Mesenchymal stem cell (in vitro differentiated cells and primary cell): Measurements from ENCODE around the gene TTLL11.

Source experiments
- DNase-seq: peaks from one replicate; pipeline ENCODE4 v3.0.0-alpha.2; 2013
- H2AFZ ChIP-seq: one replicate; pipeline ENCODE4 v1.6.1; 2013; ENCODE audit warnings: low read depth, mild to moderate bottlenecking, control low read depth, inconsistent platforms, low read length, moderate library complexity
- H2AK5ac ChIP-seq: 2 replicates; pipeline ENCODE4 v1.6.1; 2013; ENCODE audit warnings: low read length, moderate library complexity, mild to moderate bottlenecking, inconsistent platforms; ENCODE audit not compliant: severe bottlenecking
- H2BK120ac ChIP-seq: one replicate; pipeline ENCODE4 v1.6.1; 2013; ENCODE audit warnings: low read depth, mild to moderate bottlenecking, inconsistent platforms, low read length, moderate library complexity
- H2BK12ac ChIP-seq, 2 experiments: one replicate each; pipeline ENCODE4 v1.6.1; 2013; ENCODE audit warnings: inconsistent platforms in 2 of 2, low read length in 2 of 2, mild to moderate bottlenecking in 2 of 2, moderate library complexity in 2 of 2, control low read depth in 1 of 2
- H2BK15ac ChIP-seq: one replicate; pipeline ENCODE4 v1.6.1; 2013; ENCODE audit warnings: mild to moderate bottlenecking, low read depth, inconsistent platforms; ENCODE audit not compliant: poor library complexity, severe bottlenecking
- H2BK5ac ChIP-seq: 2 replicates; pipeline ENCODE4 v1.6.1; 2013; ENCODE audit warnings: low read depth, mild to moderate bottlenecking, low read length, control low read depth, inconsistent platforms; ENCODE audit not compliant: poor library complexity, severe bottlenecking
- H3K14ac ChIP-seq, 2 experiments: one replicate each; pipeline ENCODE4 v1.6.1; 2013; ENCODE audit warnings: inconsistent platforms in 2 of 2, low read length in 2 of 2, control low read depth in 1 of 2, mild to moderate bottlenecking in 1 of 2, moderate library complexity in 1 of 2
- H3K18ac ChIP-seq, 2 experiments: one replicate each; pipeline ENCODE4 v1.6.1; 2013; ENCODE audit warnings: inconsistent platforms in 2 of 2, low read length in 2 of 2, control low read depth in 1 of 2, low read depth in 1 of 2, mild to moderate bottlenecking in 1 of 2
- H3K23ac ChIP-seq, 2 experiments: one replicate each; pipeline ENCODE4 v1.6.1; 2013; ENCODE audit warnings: inconsistent platforms in 2 of 2, low read length in 2 of 2, mild to moderate bottlenecking in 2 of 2, moderate library complexity in 2 of 2, control low read depth in 1 of 2
- H3K27ac ChIP-seq: 2 replicates; pipeline ENCODE4 v1.5.1; 2013; ENCODE audit warnings: mild to moderate bottlenecking, moderate library complexity, low read length, control low read depth, inconsistent platforms; ENCODE audit not compliant: poor library complexity, severe bottlenecking
- H3K27me3 ChIP-seq, 2 experiments: 2 replicates each; pipeline versions ENCODE4 v1.6.1 to v1.7.0; 2013; ENCODE audit warnings: low read length in 2 of 2, mild to moderate bottlenecking in 2 of 2, moderate library complexity in 2 of 2, control low read depth in 1 of 2, inconsistent platforms in 1 of 2; ENCODE audit not compliant: control insufficient read depth in 1 of 2, insufficient read depth in 1 of 2
- H3K36me3 ChIP-seq, 2 experiments: 2 replicates each; pipeline versions ENCODE4 v1.6.1 to v1.7.0; 2013; ENCODE audit warnings: low read length in 2 of 2, control low read depth in 1 of 2, inconsistent platforms in 1 of 2, low read depth in 1 of 2, mild to moderate bottlenecking in 1 of 2; ENCODE audit not compliant: insufficient read depth in 2 of 2, control insufficient read depth in 1 of 2
- H3K4ac ChIP-seq, 2 experiments: one replicate each; pipeline ENCODE4 v1.6.1; 2013; ENCODE audit warnings: inconsistent platforms in 2 of 2, low read length in 2 of 2, mild to moderate bottlenecking in 2 of 2, moderate library complexity in 2 of 2, control low read depth in 1 of 2, low read depth in 1 of 2
- H3K4me1 ChIP-seq: 2 replicates; pipeline ENCODE4 v1.6.1; 2013; ENCODE audit warnings: low read depth, low read length, control low read depth; ENCODE audit not compliant: control insufficient read depth, insufficient read depth
- H3K4me2 ChIP-seq: 2 replicates; pipeline ENCODE4 v1.6.1; 2013; ENCODE audit warnings: low read length, mild to moderate bottlenecking, inconsistent platforms; ENCODE audit not compliant: poor library complexity, severe bottlenecking
- H3K4me3 ChIP-seq, 2 experiments: 2 replicates each; pipeline versions ENCODE4 v1.5.1 to v1.7.0; 2013; ENCODE audit warnings: low read length in 2 of 2, mild to moderate bottlenecking in 2 of 2, control low read depth in 1 of 2, low read depth in 1 of 2; ENCODE audit not compliant: insufficient read depth in 1 of 2
- H3K79me1 ChIP-seq: replicated peaks from 2 replicates; pipeline ENCODE4 v1.6.1; 2013; ENCODE audit warnings: mild to moderate bottlenecking, control low read depth, low read length, inconsistent platforms; ENCODE audit not compliant: poor library complexity, severe bottlenecking
- H3K9ac ChIP-seq: 2 replicates; pipeline ENCODE4 v1.7.0; 2013; ENCODE audit warnings: mild to moderate bottlenecking, low read length, moderate library complexity
- H3K9me3 ChIP-seq: 2 replicates; pipeline ENCODE4 v1.7.0; 2013; ENCODE audit warnings: mild to moderate bottlenecking, low read length; ENCODE audit not compliant: control insufficient read depth
- H4K8ac ChIP-seq: one replicate; pipeline ENCODE4 v1.6.1; 2013; ENCODE audit warnings: inconsistent platforms, mild to moderate bottlenecking, low read length, moderate library complexity
- H4K91ac ChIP-seq: one replicate; pipeline ENCODE4 v1.6.1; 2013; ENCODE audit warnings: mild to moderate bottlenecking, low read length, inconsistent platforms
- WGBS: methylation state at CpG from one replicate; pipeline ENCODE4 v1.1.7; 2013; ENCODE audit warnings: mixed read lengths; 5-methylcytosine and 5-hydroxymethylcytosine counted together

TTLL11 gene

DNA sequence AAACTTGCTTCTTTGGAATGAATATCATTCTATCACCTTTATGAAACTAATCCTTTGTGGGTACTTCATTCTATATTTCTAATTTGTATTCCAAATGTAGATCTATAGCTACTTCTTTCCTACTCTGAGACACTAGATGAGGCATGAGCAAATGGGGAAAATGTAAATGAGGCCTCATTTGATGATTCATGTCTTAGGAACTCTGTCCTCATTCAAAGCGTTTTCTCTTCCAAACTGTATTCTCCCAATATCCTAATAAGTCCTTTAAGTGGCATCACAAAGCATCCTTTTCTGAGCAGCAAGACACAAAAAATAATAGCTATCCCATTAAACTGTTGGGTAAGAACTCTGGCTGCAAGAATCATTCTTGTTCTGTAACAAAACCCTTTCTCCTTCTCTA is 56.1 kb downstream of the TTLL11 start:
- peak; percentile 49 for DNase-seq
- peaks cover 2% of the 10 kb centered on the region for H3K4me1 ChIP-seq
- no peak overlapping the region for H3K27ac ChIP-seq
- H2BK120ac ChIP-seq, result no peak overlapping the region
- no peak overlapping the region for H3K14ac ChIP-seq
- no peaks in the 10 kb centered on the region for H3K9me3 ChIP-seq
- no peak overlapping the region for H3K23ac ChIP-seq
- no peak overlapping the region for H3K18ac ChIP-seq
- H3K36me3 ChIP-seq, result peaks cover 0 to 9% of the 10 kb centered on the region in 2 experiments
- H4K91ac ChIP-seq, result no peak overlapping the region
- 0% methylated on average over 1 of the region's 1 CpG for WGBS
- no peak overlapping the region for H2BK15ac ChIP-seq
- no peak overlapping the region for H3K9ac ChIP-seq
- no peak overlapping the region for H2BK5ac ChIP-seq
- no peak overlapping the region for H3K4me3 ChIP-seq
- no peak overlapping the region for H2BK12ac ChIP-seq
- H2AFZ ChIP-seq, result no peak overlapping the region
- H4K8ac ChIP-seq, result no peak overlapping the region
- H2AK5ac ChIP-seq, result no peak overlapping the region
- no peak overlapping the region for H3K4me2 ChIP-seq
- no peak overlapping the region for H3K4ac ChIP-seq
- H3K79me1 ChIP-seq, result peaks cover 6% of the 10 kb centered on the region
- H3K27me3 ChIP-seq, result no peaks in the 10 kb centered on the region

DNA sequence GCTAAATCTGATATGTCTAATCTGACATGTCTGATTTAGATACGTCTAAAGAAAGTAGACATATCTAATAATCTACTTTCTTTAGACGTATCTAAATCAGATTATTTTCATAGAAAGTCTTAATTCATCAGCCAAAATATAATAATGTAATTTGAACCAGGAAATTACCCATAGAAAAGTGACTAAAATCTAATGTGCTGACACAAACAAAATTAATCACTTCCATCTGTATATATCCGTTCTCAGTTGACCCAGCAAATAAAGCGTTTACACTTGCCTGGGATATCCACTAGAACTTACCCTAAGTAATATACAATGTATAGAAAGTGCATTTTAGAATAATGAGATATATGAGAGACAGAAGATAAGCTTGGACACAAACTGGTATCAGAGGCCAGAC is 56.7 kb downstream of the TTLL11 start:
- no peaks in the 10 kb centered on the region for H3K27me3 ChIP-seq
- H3K4me1 ChIP-seq, result peaks cover 5% of the 10 kb centered on the region
- H4K91ac ChIP-seq, result no peak overlapping the region
- H2AFZ ChIP-seq, result no peak overlapping the region
- no peak overlapping the region for H2BK120ac ChIP-seq
- H3K27ac ChIP-seq, result no peak overlapping the region
- H3K4me3 ChIP-seq, result no peak overlapping the region
- H3K14ac ChIP-seq, result no peak overlapping the region
- no peak overlapping the region for H3K18ac ChIP-seq
- no peak overlapping the region for H2AK5ac ChIP-seq
- peaks cover 0 to 9% of the 10 kb centered on the region in 2 experiments for H3K36me3 ChIP-seq
- H3K9me3 ChIP-seq, result no peaks in the 10 kb centered on the region
- H2BK15ac ChIP-seq, result no peak overlapping the region
- no peak overlapping the region for H3K4me2 ChIP-seq
- peaks cover 5% of the 10 kb centered on the region for H3K79me1 ChIP-seq
- H3K4ac ChIP-seq, result no peak overlapping the region
- no peak overlapping the region for H4K8ac ChIP-seq
- WGBS, result 100% methylated on average over 1 of the region's 4 CpGs
- H2BK12ac ChIP-seq, result no peak overlapping the region
- no peak overlapping the region for H3K23ac ChIP-seq
- H2BK5ac ChIP-seq, result no peak overlapping the region
- H3K9ac ChIP-seq, result no peak overlapping the region
- no peak for DNase-seq

DNA sequence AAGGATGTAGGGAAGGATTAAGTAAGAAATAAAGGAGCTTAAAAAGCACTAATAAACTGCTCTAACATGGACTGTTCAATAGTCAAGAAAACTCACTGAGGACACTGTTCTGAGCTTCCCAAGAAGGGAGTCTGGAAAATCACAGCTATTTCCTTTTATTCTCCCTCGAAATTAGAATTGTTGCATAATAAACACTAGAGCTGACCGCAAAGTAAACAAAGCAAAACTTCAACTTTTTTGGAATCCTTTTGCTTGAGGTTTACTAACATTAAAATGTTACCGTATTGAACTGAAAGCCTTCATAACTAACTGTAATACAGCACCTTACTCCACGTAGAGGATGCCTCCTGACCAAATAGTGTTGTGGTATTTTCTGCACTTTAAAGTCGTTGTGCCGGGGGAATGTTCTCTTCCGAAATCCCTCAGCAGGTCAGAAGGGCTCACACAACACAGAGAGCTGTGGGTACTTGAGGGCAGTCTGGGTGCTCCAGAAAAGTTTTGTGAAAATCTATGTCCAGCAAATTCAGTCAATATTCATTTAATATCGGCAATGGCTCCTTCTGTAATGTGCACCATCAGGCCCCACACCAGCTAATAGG is 59.2 kb downstream of the TTLL11 start:
- H3K27me3 ChIP-seq, result no peaks in the 10 kb centered on the region
- H2AFZ ChIP-seq, result no peak overlapping the region
- H3K4me2 ChIP-seq, result no peak overlapping the region
- H4K8ac ChIP-seq, result no peak overlapping the region
- no peak overlapping the region for H3K4ac ChIP-seq
- H2BK5ac ChIP-seq, result no peak overlapping the region
- 89% methylated on average over 8 of the region's 8 CpGs for WGBS
- peaks cover 0 to 13% of the 10 kb centered on the region in 2 experiments for H3K36me3 ChIP-seq
- peaks cover 11% of the 10 kb centered on the region for H3K4me1 ChIP-seq
- H3K18ac ChIP-seq, result no peak overlapping the region
- H3K14ac ChIP-seq, result no peak overlapping the region
- H3K9me3 ChIP-seq, result no peaks in the 10 kb centered on the region
- H3K23ac ChIP-seq, result no peak overlapping the region
- H2BK12ac ChIP-seq, result no peak overlapping the region
- no peak overlapping the region for H3K9ac ChIP-seq
- no peak overlapping the region for H2BK120ac ChIP-seq
- peaks cover 5% of the 10 kb centered on the region for H3K79me1 ChIP-seq
- peak overlapping the region; percentile 17 for H2AK5ac ChIP-seq
- no peak overlapping the region for H4K91ac ChIP-seq
- peak; percentile 10 for DNase-seq
- no peak overlapping the region for H3K4me3 ChIP-seq
- H3K27ac ChIP-seq, result no peak overlapping the region
- no peak overlapping the region for H2BK15ac ChIP-seq

DNA sequence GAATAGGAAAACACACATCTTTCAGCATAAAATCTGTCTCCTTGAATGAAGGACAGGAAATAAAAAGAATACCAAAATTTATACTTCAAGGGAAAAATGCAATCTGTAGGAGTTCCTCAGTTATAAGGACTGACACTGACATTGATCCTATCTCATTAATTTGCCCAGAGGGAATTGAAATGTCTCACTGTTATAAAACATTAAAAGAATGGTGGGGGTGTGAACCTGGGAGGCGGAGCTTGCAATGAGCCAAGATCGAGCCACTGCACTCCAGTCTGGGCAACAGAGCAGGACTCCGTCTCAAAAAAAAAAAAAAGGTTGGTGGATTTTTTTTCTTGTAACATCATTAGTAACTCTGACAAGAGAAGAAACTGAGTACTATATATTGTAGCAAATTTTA is 60.8 kb downstream of the TTLL11 start:
- Histone ChIP-seq H3K14ac (no peak overlapping the region), H4K8ac (no peak overlapping the region), H3K4me3 (peak overlapping the region in 1 of 2 experiments; percentile 62), H3K36me3 (peaks cover 0 to 7% of the 10 kb centered on the region in 2 experiments), H2BK15ac (no peak overlapping the region), H3K23ac (no peak overlapping the region), H2BK120ac (no peak overlapping the region), H2BK5ac (no peak overlapping the region), H3K4me2 (no peak overlapping the region), H4K91ac (no peak overlapping the region), H3K18ac (no peak overlapping the region), H3K9me3 (no peaks in the 10 kb centered on the region), H3K27ac (peak overlapping the region; percentile 96), H2AK5ac (no peak overlapping the region), H2AFZ (no peak overlapping the region), H3K4ac (no peak overlapping the region), H3K27me3 (no peaks in the 10 kb centered on the region), H3K9ac (peak overlapping the region; percentile 55), H3K4me1 (peaks cover 11% of the 10 kb centered on the region), H3K79me1 (peaks cover 5% of the 10 kb centered on the region), H2BK12ac (no peak overlapping the region)
- no peak for DNase-seq
- 100% methylated on average over 2 of the region's 3 CpGs for WGBS
